Left forelimb (tissue), 1 donor: ENCODE results near the gene ANKRD1.

Source experiments
- DNase-seq: peaks from one replicate; pipeline ENCODE4 v3.0.0-alpha.2; 2018; ENCODE audit warnings: low spot score

ANKRD1 gene

DNA sequence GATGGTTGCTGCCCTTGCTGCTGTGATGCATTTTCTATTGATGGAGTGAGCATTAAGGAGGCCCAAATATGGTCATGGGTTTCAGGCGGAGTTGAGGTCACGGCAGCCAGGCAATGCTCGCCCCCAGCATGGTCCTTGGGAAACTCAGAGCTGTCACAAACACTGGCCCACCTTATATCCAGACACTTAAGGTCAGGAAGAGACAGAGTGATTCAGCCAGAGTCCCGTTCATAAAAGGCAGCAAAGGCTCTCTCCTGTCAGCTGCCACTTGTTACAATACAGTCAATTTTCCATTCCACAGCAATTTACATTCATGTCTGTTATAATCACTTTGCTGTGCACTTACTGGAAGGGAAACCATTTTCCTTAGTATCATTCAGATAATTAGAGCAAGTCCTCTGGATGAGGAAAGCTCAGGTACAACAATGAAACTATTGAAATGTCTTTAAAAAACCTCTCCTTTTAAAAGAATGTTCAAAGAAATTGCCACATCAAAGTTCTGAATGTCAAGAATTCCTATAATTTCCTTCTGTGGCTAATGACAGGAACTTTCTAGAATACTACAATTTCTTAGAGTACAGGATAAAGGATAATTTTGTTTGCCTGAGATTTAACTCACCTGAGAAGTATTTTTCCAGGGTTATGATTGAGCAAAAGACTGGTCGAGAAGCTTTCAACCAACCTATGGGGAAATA is 14.8 kb upstream of the ANKRD1 start:
- DNase-seq, result no peak

GRCh38 chr10:90930971-90931871 is 10.3 kb upstream of the ANKRD1 start:
- DNase-seq, result no peak

DNA sequence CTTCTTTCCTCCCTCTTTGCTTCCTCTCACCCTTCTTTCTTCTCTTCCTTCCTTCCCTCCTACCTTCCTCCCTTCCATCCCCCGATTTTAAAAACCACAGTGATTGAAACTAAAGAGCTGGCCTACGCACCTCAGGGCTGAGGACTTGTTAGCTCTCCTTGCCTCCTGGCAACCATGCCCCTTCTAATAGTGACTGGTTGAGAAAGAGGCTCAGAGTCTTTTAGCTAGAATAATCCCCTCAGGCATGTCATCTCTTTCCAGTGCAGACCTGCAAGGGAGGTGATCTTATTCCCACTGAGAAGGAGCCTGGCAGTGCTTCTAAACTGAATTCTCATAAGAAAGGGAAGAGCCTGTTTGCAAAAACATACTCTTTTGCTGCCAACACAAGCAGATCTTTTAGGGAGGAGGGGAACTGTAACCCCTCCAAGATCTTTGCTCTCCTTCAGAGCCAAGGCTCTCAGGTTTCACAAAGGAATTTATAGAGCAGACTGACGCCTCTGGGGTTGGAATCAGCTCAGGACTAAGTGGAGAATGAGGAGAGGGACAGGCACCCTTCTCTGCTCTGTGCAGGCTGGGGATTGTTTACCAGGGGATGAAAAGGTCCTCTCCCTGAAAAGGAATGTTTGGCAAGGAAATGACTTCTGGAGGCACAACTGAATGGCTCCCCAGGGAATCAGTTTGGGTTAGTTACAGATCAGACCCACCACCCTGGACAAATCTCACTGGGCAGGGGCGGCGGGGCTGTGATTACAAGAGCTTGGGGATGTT is 9.4 kb upstream of the ANKRD1 start:
- DNase-seq, result peak; percentile 70

GRCh38 chr10:90929179-90929578 is 8.3 kb upstream of the ANKRD1 start:
- no peak for DNase-seq

DNA sequence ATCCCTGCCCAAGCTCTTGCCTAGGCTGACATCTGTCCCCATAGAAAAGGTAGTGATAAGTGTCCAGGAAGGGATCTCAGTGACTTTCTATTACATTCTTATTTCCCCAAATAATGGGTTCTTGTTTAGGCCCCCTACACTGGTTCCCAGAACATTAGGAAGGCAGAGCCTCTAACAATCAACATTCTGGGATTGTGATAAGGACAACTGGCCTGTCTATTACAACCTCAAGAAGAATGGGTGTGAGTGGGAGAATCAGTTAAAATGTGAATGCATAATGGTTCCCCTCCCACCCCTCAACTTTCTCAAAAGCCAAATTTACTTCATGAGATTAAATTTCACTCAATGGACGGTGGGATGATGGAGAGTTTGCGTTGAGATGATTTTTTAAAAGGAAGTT is 6.4 kb upstream of the ANKRD1 start:
- no peak for DNase-seq

GRCh38 chr10:90925079-90926029 is 4.5 kb upstream of the ANKRD1 start:
- no peak for DNase-seq

DNA sequence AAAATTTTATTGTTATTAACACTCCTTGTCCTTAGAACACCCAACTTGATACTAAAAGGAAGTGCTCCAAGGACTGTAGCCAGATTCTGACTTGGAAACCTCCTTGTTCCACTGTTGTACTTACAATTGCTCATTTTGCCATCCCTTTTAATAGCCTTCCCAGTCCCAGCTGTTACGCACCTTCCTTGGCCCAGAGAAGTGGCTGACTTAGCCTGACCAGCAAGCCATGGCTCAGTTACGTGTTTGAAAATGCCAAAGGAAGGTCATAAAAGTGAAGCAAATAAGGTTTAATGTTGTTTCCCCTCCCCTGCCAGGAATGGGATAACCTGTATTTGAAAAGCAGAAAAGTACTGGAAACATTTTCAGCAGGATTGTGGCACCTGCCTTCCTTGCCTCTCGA is 3.7 kb upstream of the ANKRD1 start:
- DNase-seq, result no peak

DNA sequence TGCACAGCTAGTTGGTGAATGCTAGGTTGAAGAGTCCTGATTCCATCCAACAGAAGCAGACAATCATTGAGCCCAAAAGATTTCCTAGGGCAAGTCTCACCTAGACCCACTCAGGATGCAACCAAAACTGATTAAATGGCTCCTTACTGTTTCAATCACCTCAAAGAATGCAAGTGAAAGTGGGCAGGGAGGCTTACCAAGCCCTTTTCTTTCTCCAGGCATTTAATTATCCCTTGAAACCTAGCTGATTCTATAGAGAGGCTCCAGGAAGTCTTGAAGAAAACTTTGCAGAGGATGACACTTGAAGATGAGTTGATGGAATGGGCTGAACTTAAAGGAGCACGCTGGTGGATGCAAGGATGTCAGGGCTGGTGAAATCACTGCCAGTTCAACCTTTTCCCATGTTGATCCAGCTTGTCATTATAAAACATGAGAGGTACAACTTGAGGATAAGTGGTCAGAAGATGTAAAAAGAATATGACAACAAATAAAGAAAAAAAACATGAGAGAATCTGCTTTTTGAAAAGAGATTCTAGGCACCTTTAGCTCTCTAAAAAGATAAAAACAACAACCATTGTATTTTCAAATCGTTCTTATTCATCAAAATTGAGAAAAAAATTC is 2.3 kb upstream of the ANKRD1 start:
- DNase-seq, result no peak

GRCh38 chr10:90921906-90922305 is 1.0 kb upstream of the ANKRD1 start:
- DNase-seq, result no peak

DNA sequence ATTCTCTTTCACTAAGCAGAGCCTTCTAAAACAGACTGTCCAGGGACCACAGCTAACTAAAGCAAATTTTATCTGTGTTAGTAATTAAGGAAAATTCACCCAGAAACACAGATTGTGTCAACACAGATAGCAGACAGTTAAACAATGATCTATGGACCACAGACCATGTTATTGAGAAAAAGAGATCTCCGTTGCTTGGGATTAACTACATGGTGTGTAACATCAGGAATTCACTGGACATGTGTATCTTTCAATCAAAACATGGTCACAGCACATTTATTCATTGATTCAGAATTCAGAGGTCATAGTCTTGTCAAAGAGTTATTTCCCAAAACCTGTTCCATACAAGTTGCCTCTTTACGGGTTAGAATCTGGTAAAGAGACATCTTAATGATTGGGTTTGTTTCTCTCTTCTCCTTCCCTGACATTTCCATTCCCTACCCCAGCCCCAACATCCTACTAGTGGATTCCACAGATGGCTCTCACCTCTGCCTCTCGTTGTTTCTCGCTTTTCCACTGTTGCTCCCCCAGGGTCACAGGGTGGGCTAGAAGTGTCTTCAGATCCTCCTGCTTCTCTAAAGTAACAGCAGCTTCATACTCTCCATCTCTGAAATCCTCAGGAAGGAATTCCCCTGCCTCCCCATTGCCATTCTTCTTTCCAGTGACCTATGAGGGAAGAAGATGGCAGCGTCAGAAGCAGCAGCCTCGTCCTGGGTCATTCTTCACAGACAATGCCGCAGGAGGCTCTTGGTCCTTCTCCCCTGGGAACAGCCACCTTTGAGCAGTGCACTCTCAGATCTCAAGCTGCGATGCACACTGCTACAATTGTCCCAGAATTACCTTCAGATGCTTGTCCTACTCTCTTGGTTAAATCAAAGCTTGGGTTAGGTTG is 958 bp downstream of the ANKRD1 start:
- DNase-seq, result no peak

GRCh38 chr10:90917968-90918318 is 2.9 kb downstream of the ANKRD1 start:
- DNase-seq, result no peak

GRCh38 chr10:90917238-90917967 is 3.5 kb downstream of the ANKRD1 start:
- DNase-seq, result no peak

DNA sequence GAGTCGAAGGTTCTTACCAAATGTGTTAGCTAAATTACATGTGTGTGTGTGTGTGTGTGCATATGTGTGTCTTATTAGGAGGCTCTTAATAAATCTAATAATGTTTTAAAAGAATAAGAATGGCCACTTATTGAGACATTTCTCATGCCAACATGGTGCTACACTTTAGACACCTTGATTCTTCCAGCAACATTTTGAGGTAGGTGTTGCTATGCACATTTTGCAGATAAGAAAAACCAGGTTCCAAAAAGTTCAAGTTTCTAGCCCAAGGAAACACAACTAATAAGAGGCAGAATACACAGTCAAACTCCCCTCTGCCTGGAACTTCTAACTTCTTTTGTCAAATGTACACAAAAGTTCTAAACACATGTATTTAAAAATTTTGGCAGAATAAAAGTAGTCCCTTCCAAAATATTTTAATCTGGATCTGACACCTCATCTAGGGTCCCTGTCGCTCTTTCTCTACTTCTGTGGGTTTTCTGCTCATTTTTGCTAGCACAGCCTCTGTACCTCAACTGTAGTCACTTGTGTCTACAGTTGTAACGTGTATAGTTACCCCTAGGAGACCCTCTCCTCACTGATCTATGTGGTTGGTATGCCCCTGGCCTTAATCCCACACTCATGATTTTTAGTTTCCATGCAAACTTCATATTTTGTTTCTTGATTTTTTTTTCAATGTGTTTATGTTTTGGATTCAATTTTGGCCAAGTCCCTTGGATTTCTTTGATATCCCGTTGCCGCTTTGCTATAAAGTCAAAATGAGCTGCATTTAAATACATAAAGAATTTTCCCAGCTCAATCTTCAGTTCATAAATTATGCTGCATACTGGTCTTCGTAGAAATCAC is 4.3 kb downstream of the ANKRD1 start:
- no peak for DNase-seq

DNA sequence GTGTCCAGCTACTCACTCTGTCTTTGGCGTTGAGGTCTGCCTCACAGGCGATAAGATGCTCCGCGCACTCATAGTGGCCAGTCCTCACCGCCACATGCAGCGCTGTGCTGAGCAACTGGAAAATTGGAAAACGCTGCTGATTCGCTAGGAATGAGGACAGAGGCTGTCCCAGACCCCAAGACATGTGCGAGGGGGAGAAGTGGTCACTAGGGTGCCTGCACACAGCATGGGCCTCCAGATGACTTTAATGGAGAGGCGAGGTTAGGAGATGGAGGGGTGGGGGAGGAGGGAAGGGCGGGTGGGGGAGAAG is 5.2 kb downstream of the ANKRD1 start:
- DNase-seq, result no peak

DNA sequence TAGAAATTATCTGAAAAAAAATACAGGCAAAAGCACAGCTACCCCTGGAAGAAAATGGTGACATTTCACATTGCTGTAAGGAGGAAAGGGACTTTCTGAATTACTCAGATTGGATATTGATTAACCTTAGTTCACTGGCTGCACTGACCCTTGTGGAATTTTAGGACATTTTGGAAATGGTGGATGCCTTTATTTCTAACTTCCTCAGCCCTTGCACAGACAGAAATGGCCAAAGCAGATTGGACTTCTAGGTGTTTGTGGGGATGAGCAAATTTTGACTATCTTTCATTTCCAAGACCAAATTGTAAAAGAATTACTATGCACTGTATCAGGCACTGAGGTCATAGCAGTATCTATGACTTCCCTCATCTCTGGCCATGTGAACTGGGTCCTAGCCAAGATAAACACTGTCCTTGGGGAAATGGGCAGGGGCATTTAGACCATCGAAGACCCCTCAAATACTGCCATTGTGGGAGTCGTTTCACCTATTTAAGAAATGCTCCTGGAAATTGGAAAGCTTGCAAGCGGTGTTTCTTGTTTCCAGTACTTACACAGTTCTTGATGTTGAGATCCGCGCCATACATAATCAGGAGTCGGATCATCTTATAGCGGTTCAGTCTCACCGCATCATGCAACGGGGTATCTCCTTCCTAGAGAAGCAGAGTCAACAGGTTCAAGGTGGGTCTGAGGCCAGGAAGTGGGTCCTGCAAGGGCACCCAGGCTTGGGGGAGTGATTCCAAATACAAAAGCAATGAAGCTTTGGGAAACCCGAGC is 5.7 kb downstream of the ANKRD1 start:
- no peak for DNase-seq

DNA sequence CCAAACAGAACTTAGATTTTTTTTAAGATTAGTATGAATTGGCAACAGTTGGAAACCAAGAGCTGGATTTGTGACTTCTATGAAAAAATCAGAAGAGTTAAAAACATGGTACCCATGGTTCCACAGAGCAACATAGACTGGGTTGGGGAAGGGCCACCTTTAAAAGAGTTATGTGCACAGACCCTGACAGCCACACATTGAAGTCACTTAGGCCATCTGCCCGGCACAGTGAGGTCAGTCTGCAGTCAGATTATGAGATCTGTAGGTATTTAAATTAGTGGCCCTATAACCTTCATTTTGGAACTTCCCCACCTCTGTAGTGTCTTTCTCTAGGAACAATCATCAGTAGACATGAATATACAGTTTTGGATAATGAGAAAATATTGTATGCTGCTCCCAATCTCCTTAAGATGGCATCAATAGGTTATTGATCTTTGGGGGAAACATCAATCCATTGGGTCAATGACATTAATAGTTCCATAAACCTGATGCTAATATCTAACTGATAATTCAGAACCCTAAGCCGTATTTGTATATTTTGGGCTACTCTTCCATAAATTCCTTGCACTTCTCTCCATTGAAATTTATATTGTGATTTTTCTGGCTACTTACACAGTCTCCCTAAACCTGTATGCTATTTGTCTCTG is 7.0 kb downstream of the ANKRD1 start:
- no peak for DNase-seq

DNA sequence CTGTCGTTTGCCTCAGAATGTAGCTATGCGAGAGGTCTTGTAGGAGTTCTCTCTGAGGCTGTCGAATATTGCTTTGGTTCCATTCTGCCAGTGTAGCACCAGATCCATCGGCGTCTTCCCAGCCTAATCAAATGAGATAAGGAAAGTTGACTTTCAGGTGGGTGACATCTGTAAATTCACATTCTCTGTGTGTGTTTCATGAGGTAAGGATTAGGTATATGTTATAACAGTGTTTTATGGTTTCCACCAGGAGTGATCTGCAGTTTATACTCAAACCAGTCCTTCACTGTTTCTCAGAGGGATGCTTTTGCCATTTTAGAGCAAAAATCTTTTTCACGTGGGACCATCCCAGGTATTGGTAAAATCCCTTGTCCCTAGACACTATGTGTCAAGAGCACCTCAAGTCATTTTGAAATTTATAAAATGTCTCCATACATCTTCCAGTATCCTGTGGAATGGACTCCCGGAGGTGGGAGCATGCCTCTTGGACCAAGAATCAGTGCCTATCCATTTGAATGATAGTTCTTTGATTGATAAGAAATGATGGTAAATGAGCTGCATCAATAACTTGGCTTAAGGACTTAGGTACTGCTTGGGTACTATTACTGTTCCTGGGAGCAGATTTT is 7.9 kb downstream of the ANKRD1 start:
- DNase-seq, result no peak
